ENCODE measurements around the gene CTNNA1.
A peak's percentile ranks its signal among the peaks of the same experiment; 100 is the strongest.
"Not testable (repeated sequence)": the region's sequence is repeated elsewhere in the genome, so short reads cannot be mapped to it uniquely, and the experiment has no call there.

CTNNA1 gene

DNA sequence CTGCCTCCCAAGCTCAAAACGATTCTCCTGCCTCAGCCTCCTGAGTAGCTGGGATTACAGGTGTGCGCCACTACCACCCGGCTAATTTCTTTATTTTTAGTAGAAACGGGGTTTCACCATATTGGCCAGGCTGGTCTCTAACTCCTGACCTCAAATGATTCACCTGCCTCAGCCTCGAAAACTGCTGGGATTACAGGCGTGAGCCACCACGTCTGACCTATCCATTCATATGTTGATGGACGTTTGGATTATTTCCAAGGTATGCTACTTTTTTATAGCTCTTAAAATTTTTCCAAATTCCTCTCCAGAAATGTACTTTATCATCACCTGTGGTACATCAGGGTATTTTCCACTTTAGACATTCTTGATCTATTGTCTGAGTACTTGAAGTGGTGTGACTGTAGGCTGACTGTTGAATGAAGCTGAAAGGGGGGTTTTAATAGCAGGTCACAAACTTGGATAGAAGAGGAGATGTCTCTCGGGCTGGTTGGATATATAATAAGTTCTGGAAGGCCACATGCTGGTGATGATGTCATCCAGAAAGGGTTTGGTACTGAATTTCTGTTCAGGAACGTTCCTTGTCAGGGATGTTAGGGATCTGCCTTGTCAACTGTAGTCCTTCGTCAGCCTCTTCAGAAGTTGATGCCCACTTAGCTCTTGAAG lies 7.4 kb downstream of the CTNNA1 start:
- DNase-seq: no peak

- not testable (repeated sequence) for DNase-seq
Measured at GRCh38 chr5:138761115-138761514, 7.9 kb downstream of the CTNNA1 start.

DNA sequence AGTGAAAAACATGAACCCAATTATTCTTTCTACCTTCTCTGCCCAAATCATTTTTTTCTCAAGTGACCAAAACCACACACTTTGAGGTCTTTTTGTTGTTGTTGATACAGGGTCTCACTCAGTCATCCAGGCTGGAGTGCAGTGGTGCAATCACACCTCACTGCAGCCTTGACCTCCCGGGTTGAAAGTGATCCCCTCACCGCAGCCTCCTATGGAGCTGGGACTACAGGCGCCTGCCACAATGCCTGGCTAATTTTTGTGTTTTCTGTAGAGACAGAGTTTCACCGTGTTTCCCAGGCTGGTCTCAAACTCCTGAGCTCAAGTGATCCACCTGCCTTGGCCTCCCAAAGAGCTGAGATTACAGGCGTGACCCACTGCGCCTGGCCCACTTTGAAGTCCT lies 8.4 kb downstream of the CTNNA1 start:
- not testable (repeated sequence) for DNase-seq

DNA sequence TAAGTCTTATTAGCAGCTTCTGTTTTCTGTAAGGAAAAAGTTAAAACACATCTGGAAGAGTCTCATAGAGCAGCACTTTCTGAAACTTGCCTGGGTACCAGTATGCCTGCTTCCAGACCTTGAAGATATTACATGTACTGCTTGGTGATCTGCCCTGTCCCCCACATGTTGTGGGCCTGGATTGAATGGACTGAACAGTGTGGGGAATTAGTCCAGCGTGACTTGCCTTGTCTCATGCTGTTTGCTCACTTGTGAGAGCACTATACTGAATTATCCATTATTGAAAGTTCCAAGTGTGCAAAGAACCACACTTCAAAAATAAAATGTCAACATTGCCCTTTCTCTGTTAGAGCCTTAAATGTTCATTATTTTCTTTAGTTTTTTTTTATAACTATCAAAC lies 8.9 kb downstream of the CTNNA1 start:
- peak in 1 of 56 donors; percentile 20 for DNase-seq

- DNase-seq: no peak
Measured at GRCh38 chr5:138763037-138763778, 10.0 kb downstream of the CTNNA1 start.

GRCh38 chr5:138770291-138770690 lies 17.1 kb downstream of the CTNNA1 start:
- DNase-seq: no peak

GRCh38 chr5:138770977-138771376 lies 17.8 kb downstream of the CTNNA1 start:
- no peak for DNase-seq

- DNase-seq: no peak
Measured at GRCh38 chr5:138772986-138773594, 19.9 kb downstream of the CTNNA1 start.

GRCh38 chr5:138773624-138774023 lies 20.4 kb downstream of the CTNNA1 start:
- DNase-seq: not testable (repeated sequence)

GRCh38 chr5:138775034-138775433 lies 21.8 kb downstream of the CTNNA1 start:
- DNase-seq: no peak

DNA sequence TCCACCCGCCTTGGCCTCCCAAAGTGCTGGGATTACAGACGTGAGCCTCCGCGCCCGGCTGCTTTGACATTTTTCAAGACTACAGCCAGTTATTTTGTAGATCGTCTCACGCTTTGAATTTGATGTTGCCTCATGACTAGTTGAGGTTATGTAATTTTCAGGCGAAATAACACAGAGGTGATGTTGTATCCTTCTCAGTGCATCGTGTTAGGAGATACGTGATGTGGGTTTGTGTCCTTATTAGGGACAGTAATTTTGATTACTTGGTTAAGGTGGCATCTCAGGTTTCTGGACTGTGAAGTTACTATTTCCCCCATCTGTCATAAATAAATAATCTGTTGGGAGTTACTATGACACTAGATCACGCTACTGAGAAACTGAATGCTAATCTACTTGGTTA lies 25.0 kb downstream of the CTNNA1 start:
- no peak for DNase-seq

DNA sequence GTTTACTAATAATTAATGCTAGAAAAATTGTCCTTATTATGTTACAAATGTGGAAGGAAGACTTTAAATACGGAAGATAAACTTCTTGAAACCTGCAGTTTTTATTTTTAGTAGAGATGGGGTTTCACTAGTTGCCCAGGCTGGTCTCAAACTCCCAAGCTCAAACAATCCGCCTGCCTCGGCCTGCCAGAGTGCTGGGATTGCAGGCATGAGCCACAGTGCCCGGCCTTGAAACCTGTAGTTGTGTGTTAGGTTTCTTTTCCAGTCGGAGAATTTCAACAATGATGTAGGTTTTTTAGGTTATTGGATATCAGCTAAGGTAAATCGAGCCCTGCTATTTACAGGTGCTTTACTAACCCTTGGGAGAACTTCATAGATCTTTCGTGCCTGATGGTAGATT lies 30.8 kb downstream of the CTNNA1 start:
- no peak for DNase-seq

DNA sequence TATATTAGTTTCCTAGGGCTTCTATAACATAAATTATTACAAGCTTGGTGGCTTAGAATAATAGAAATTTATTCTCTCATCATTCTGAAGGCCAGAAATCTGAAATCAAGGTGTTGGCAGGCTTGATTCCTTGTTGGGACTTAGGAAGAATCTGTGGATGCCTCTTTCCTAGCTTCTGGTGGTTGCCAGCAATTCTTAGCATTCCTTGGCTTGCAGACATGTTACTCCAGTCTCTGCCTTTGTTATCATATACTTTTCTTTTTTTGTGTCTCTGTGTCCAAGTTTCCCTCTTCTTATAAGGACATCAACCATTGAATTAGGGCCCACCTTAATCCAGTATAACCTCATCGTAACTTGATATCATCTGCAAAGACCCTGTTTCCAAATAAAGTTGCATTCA lies 31.4 kb downstream of the CTNNA1 start:
- no peak for DNase-seq

DNA sequence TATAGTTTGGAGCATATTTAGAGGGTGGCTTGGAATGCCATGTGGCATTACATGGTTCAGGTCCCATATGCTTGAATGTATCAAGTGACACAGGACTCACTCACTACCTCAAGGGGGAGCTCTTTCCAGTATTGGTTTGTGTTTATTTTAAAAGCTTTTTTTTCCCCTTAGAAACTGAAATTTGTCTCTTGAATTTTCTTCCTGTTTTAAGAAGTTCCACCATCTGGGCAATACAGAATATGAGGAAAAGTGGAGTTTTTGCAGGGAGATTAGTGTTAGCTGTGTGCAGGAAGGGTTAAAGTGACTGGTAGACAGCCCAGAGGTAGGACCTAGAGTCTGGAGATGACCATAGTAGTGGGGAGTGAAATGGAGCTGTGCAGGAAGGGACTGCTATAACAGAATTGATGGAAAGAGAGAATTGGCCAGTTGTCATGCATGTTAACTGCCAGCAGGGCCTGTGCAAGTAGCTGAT lies 36.6 kb downstream of the CTNNA1 start:
- no peak for DNase-seq

GRCh38 chr5:138790684-138791083 lies 37.5 kb downstream of the CTNNA1 start:
- no peak for DNase-seq

GRCh38 chr5:138792195-138792790 lies 39.1 kb downstream of the CTNNA1 start:
- no peak for DNase-seq

- DNase-seq: no peak
Measured at GRCh38 chr5:138793575-138793974, 40.4 kb downstream of the CTNNA1 start.

DNA sequence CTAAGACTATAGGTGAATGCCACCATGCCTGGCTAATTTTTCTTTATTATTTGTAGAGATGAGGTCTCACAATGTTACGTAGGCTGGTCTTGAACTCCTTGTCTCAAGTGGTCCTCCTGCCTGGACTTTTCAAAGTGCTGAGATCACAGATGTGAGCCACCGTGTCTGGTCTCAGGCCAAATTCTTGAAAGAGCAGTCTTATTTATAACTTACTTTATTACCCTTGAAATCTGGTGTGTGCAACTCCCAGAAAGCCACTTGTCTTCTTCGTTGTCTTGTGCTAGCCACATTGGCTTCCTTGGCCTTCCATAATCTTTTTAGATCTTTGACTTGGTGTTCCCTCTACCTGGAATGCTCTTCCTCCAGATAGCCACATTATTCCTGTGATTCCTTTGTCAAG lies 50.1 kb downstream of the CTNNA1 start:
- DNase-seq: no peak

DNA sequence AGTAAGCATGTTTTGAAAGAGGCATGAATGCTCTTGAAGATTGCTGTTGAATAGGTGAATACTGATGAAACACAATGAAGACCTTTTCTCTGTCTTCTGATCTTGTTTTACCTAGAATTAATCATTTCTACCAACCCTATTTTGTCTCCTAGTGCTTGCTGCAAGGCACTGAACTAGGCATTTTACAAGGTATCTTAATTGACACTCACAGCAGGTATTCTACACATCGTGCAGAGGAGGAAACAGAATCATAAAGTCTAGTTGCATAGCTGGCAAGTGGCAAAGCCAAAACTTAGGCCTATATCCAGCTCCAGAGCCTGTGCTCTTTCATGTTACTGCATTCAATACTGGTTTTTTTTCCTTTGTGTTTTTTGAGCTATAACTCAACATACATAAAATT lies 50.7 kb downstream of the CTNNA1 start:
- no peak for DNase-seq

DNA sequence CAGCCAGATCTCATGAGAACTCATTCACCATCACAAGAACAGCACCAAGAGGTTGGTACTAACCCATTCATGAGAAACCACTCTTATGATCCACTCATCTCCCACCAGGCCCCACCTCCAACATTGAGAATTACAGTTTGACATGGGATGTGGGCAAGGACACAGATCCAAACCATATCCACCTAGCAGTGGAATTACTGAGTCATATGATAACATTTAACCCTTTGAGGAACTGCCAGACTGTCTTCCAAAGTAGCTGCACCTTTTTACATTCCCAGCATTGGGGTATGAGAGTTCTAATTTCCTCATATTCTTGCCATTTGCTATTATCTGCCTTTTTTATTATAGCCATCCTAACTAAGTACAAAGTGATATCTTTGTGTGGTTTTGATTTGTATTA lies 51.9 kb downstream of the CTNNA1 start:
- no peak for DNase-seq

- no peak for DNase-seq
Measured at GRCh38 chr5:138807182-138807581, 54.0 kb downstream of the CTNNA1 start.

DNA sequence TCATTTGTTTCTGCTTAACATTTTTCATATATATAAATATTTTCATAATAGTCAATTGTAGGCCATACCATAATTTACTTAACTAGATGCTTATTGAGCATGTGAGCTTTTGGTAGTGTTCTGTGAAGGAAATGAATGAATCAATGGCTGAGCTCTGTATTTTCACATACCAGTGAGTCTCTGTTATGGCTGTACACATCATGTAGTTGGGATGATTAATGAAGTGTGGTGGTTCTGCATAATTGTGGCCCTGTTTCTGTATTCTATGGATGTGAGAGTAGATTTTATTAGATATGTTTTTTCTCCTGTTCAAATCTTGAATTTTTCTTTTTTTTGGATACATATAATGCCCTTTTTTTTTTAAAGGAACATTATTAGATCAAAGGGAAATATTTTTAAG lies 56.2 kb downstream of the CTNNA1 start:
- no peak for DNase-seq
